PC-3 (cell line): Measurements from ENCODE around the gene SARDH. TPM values are rescaled to one million over a fixed set of nuclear protein-coding genes. Genes with fewer than 3 reads are reported as not detected.
"Not testable (repeated sequence)": the region's sequence is repeated elsewhere in the genome, so short reads cannot be mapped to it uniquely, and the experiment has no call there.

Experiments used
- ATAC-seq: fragments of 200-7000 bp; cut with Tn5 transposase; 2 replicates; pipeline ENCODE4 v1.9.1; 2020; ENCODE audit warnings: mild to moderate bottlenecking, moderate library complexity
- BruUV-seq: library from RNA; stranded (reverse); fragments of 400-500 nt; replicated peaks from 2 replicates; lab custom pipeline; 2021; lab: Mats Ljungman, UMichigan
- CTCF ChIA-PET: fragments of 300-600 bp; sonication (Branson Sonifier 250); formaldehyde crosslinking; loops from one replicate; lab custom pipeline; 2022; ENCODE audit warnings: antibody characterized with exemption; lab: Charles Lee
- POLR2A ChIA-PET: fragments of 300-600 bp; sonication (Branson Sonifier 250); formaldehyde crosslinking; loops from one replicate; lab custom pipeline; 2022; ENCODE audit warnings: antibody characterized with exemption; ENCODE audit not compliant: unreplicated experiment; lab: Charles Lee
- DNase-seq: peaks from one replicate; pipeline ENCODE4 v3.0.0-alpha.2; 2015
- H2AFZ ChIP-seq: fragments of 300-600 bp; sonication (generic); 2 replicates; pipeline ENCODE4 v1.6.0; 2016; ENCODE audit warnings: antibody characterized with exemption, low read length
- H3F3A ChIP-seq: fragments of 300-600 bp; sonication (generic); one replicate; pipeline ENCODE4 v1.6.0; 2017; ENCODE audit warnings: antibody characterized with exemption, low read length, control low read depth, mild to moderate bottlenecking; ENCODE audit not compliant: unreplicated experiment
- H3K27ac ChIP-seq: fragments of 300-600 bp; sonication (generic); 2 replicates; pipeline ENCODE4 v1.5.1; 2016; ENCODE audit warnings: mild to moderate bottlenecking, low read length
- H3K27me3 ChIP-seq: fragments of 300-600 bp; sonication (generic); 2 replicates; pipeline ENCODE4 v1.6.1; 2016; ENCODE audit warnings: low read length, mixed read lengths
- H3K36me3 ChIP-seq: fragments of 300-600 bp; sonication (generic); 2 replicates; pipeline ENCODE4 v1.6.1; 2016; ENCODE audit warnings: low read depth, mixed run types, low read length, mixed read lengths
- H3K4me1 ChIP-seq: fragments of 300-600 bp; sonication (generic); 2 replicates; pipeline ENCODE4 v1.5.1; 2016; ENCODE audit warnings: low read length; ENCODE audit not compliant: insufficient read depth
- H3K4me2 ChIP-seq: fragments of 300-600 bp; sonication (generic); 2 replicates; pipeline ENCODE4 v1.6.0; 2016; ENCODE audit warnings: low read length
- H3K4me3 ChIP-seq: fragments of 300-600 bp; sonication (generic); 2 replicates; pipeline ENCODE4 v1.5.1; 2016; ENCODE audit warnings: mild to moderate bottlenecking, low read length, mixed read lengths
- H3K79me2 ChIP-seq: fragments of 300-600 bp; sonication (generic); 2 replicates; pipeline ENCODE4 v1.6.1; 2017; ENCODE audit warnings: low read length, mixed read lengths
- H3K9ac ChIP-seq: fragments of 300-600 bp; sonication (generic); 2 replicates; pipeline ENCODE4 v1.6.0; 2016; ENCODE audit warnings: mild to moderate bottlenecking, low read length
- H3K9me2 ChIP-seq: fragments of 300-600 bp; sonication (generic); replicated peaks from 2 replicates; pipeline ENCODE4 v1.6.1; 2016; ENCODE audit warnings: mixed run types, low read length, mixed read lengths
- H3K9me3 ChIP-seq: fragments of 300-600 bp; sonication (generic); 2 replicates; pipeline ENCODE4 v1.6.1; 2016; ENCODE audit warnings: low read length, mixed read lengths
- H4K20me1 ChIP-seq: fragments of 300-600 bp; sonication (generic); 2 replicates; pipeline ENCODE4 v1.6.1; 2016; ENCODE audit warnings: low read length, mixed read lengths
- EZH2 ChIP-seq: fragments of 300-600 bp; sonication (generic); IDR thresholded peaks from one replicate; pipeline ENCODE4 v1.6.1; 2017; ENCODE audit warnings: antibody characterized with exemption, mild to moderate bottlenecking, low read length; ENCODE audit not compliant: unreplicated experiment
- EZH2phosphoT487 ChIP-seq: fragments of 300-600 bp; sonication (generic); IDR thresholded peaks from 2 replicates; pipeline ENCODE4 v1.6.1; 2018; ENCODE audit warnings: mild to moderate bottlenecking, antibody characterized with exemption, low read length, borderline replicate concordance
- intact Hi-C: fragments of 100-400 bp; cut with micrococcal nuclease; formaldehyde crosslinking; loops from 2 replicates; pipeline ENCODE4 v1.9.0; 2023
- total RNA-seq: library from RNA; depleted of rRNA; stranded (reverse); fragments of >200 nt; gene quantifications from 2 replicates; pipeline ENCODE4 v1.2.3, GENCODE V29; 2014
- TF ChIP-seq, protein P1 (sequence below): fragments of 300-600 bp; sonication (generic); conservative IDR thresholded peaks from 2 replicates; pipeline ENCODE4 v1.5.1; 2017; ENCODE audit warnings: antibody characterized with exemption, low read depth, mild to moderate bottlenecking, low read length

Gene SARDH
- total RNA-seq, 1 experiment from 2014 or later: 3.4 TPM

DNA sequence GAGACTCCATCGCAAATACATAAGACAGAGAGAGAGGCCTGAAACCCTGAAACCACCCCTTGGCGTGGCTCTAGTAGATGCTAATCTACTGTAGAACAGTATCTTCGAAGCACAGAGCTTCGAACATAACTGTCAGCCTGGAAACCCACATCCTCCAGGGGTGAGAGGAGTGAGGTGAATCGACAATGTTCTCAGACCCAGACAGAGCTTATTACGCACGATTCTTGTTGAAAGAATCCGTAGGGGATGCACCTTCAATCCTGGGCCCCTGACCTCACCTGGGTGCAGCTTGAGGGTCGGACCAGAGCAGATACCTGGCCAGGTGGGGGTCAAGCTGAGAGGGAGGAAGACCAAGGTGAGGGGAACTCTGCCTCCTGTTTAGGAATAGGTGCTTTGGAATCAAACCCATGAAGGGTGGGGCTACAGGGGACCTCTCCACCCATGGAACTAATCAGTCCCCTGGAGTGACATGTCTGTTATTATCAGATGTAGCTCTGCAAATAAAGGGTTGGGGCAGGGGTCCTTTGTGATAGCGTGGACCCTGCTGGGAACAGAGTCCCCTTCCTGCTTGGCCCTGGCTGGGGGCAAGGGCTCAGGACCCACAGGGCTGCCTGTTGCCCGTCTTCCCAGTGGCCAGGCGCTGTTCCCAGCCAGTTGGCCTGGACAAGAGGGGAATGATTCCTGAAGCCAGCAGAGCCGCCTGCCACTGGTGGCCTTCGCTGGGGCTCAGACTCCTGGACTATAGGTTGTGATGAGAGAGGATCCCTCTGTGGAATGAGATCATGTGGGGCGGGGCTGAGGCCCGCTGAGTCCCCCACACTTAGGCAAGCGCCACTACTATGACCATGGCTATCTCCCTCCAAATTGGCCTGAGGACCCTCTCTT, 60.8 kb downstream of the SARDH start:
- Histone ChIP-seq H3F3A (no peaks in the 10 kb centered on the region), H3K4me2 (no peak overlapping the region), H3K4me3 (no peak overlapping the region), H3K36me3 (no peaks in the 10 kb centered on the region), H3K27ac (no peak overlapping the region), H2AFZ (no peak overlapping the region), H3K27me3 (no peaks in the 10 kb centered on the region), H3K4me1 (no peaks in the 10 kb centered on the region), H3K9me3 (no peaks in the 10 kb centered on the region), H4K20me1 (no peaks in the 10 kb centered on the region), H3K9me2 (no peaks in the 10 kb centered on the region), H3K79me2 (no peaks in the 10 kb centered on the region), H3K9ac (no peak overlapping the region)
- intact Hi-C loops: no loop called here
- TF ChIP-seq EZH2: no peak
- no peak for TF ChIP-seq EZH2phosphoT487
- TF ChIP-seq, protein P1, sequence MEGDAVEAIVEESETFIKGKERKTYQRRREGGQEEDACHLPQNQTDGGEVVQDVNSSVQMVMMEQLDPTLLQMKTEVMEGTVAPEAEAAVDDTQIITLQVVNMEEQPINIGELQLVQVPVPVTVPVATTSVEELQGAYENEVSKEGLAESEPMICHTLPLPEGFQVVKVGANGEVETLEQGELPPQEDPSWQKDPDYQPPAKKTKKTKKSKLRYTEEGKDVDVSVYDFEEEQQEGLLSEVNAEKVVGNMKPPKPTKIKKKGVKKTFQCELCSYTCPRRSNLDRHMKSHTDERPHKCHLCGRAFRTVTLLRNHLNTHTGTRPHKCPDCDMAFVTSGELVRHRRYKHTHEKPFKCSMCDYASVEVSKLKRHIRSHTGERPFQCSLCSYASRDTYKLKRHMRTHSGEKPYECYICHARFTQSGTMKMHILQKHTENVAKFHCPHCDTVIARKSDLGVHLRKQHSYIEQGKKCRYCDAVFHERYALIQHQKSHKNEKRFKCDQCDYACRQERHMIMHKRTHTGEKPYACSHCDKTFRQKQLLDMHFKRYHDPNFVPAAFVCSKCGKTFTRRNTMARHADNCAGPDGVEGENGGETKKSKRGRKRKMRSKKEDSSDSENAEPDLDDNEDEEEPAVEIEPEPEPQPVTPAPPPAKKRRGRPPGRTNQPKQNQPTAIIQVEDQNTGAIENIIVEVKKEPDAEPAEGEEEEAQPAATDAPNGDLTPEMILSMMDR: no peak
- CTCF ChIA-PET: no interaction called here
- DNase-seq: no peak
- BruUV-seq: no TSS peak
- POLR2A ChIA-PET: no interaction called here
- ATAC-seq: no peak

DNA sequence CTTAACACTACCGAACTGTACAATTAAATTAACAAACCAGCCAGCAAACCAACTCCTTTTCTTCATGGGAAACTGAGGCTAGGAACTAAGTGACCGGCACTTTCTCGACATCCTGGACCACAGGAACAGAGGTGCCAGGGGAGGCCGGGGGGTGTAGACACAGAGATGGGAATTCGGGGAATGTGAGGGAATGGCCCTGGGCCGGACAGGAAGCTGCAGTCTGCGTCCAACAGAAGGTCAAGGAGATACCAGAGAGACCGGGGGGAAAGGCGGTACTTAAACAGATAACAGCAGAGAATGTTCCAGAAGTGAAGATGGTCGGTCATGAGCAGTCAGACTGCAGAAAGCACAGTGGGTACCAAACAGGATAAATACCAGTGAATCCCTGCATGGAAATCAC, 61.7 kb downstream of the SARDH start:
- no peaks in the 10 kb centered on the region for H4K20me1 ChIP-seq
- H3K4me3 ChIP-seq: no peak overlapping the region
- no peak overlapping the region for H3K27ac ChIP-seq
- TF ChIP-seq, protein P1: no peak
- no peak for TF ChIP-seq EZH2phosphoT487
- TF ChIP-seq EZH2: no peak
- no peaks in the 10 kb centered on the region for H3K36me3 ChIP-seq
- H3F3A ChIP-seq: no peaks in the 10 kb centered on the region
- no peaks in the 10 kb centered on the region for H3K79me2 ChIP-seq
- no peak overlapping the region for H2AFZ ChIP-seq
- H3K4me1 ChIP-seq: no peaks in the 10 kb centered on the region
- no peaks in the 10 kb centered on the region for H3K9me2 ChIP-seq
- DNase-seq (no peak), ATAC-seq (no peak)
- no peaks in the 10 kb centered on the region for H3K9me3 ChIP-seq
- H3K9ac ChIP-seq: no peak overlapping the region
- POLR2A ChIA-PET: no interaction called here
- intact Hi-C loops: no loop called here
- H3K27me3 ChIP-seq: no peaks in the 10 kb centered on the region
- no peak overlapping the region for H3K4me2 ChIP-seq
- no TSS peak for BruUV-seq
- CTCF ChIA-PET: no interaction called here

DNA sequence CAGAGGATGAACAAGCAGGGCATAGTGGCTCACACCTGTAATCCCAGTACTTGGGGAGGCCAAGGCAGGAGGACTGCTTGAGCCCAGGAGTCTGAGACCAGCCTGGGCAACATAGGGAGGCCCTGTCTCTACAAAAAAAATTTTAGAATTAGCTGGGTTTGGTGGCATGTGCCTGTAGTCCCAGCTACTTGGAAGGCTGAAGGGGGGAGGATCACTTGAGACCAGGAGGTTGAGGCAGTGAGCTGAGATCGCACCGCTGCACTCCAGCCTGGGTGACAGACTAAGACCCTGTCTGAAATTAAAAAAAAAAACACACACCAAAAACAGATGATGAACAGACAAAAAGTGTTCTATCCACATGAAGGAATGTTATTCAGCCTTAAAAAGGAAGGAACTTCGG, 62.4 kb downstream of the SARDH start:
- H3K9me2 ChIP-seq, H3K4me3 ChIP-seq, ATAC-seq, BruUV-seq, intact Hi-C loops, H3K9me3 ChIP-seq, H3K4me2 ChIP-seq, H3K27me3 ChIP-seq, H3K79me2 ChIP-seq, DNase-seq, H3F3A ChIP-seq, H3K9ac ChIP-seq, CTCF ChIA-PET, POLR2A ChIA-PET, H3K27ac ChIP-seq, H3K36me3 ChIP-seq, H4K20me1 ChIP-seq, H3K4me1 ChIP-seq, H2AFZ ChIP-seq: not testable (repeated sequence)
